ENCODE results near the gene HMX3. TPM values are rescaled to one million over a fixed set of nuclear protein-coding genes. Genes with fewer than 3 reads are reported as not detected.

Gene HMX3
- total and polyA plus RNA-seq, 2 of the 13 experiments (the other 11 are each of a cell fraction or from before 2014, with no cell fraction given): not detected

DNA sequence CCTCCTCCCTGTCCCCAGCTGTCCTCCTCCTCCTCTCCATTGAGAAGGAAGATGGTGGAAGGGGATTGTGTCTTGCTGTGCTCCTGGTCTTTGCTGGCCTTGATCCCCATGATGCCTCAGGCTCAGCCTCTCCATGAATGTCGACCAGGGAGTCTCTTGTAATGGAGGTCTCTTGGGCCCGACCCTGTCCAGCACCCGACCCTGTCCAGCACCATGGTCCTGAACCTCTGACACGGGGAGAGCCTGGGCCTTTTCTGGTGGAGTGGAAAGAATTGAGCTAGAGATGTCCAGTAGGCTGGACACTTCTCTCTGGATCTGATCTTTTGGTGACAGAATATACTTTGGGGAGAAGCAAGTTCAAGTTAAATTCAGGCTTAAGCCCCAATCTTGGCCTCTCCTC lies 42.3 kb upstream of the HMX3 start (continued):
- no peak for TF ChIP-seq REL (CRISPR knock-in tag; conservative IDR thresholded peaks at IDR 0.05)
- TF ChIP-seq MAFF (IDR thresholded peaks at IDR 0.05; ENCODE audit: low read depth, low read length): no peak
- TF ChIP-seq U2AF1 (optimal IDR thresholded peaks at IDR 0.05; ENCODE audit: low read depth, low read length): no peak
- 0 out of 2 replicates have a peak, but pooled peaks have one; percentile 46 for TF ChIP-seq MIER2 (CRISPR knock-in tag; IDR thresholded peaks at IDR 0.05)
- no peak for TF ChIP-seq ZNF775 (CRISPR knock-in tag; IDR thresholded peaks at IDR 0.05; ENCODE audit: borderline replicate concordance)

DNA sequence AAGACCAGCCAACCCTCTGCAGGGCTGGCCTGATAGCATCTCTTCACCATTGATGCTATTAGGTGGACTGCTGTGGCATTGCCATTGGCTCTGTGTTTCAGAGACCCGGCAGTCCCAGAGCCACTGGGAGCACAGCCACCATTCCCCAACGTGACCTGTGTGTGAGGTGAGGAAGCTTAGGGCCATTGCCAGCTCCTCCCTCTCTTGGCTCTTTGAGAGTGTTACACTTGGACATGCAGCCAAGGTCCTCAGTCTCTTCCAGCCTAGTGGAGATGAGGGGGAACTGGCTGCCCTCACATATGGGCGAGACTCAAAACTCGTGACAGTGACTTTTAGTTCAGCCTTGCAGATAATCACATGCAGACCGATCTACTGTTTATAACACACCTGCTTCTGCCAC lies 39.3 kb upstream of the HMX3 start:
- WGBS (ENCODE audit: low lambda C conversion rate): 22% methylated on average over 4 of the region's 5 CpGs
- intact Hi-C loops (cut with micrococcal nuclease; ENCODE audit: unreplicated experiment): no loop called here
- TF ChIP-seq SAP130 (CRISPR knock-in tag; IDR thresholded peaks at IDR 0.05; ENCODE audit: low read depth) (no peak), ZNF431 (CRISPR knock-in tag; IDR thresholded peaks at IDR 0.05; ENCODE audit: borderline replicate concordance, low read depth) (no peak)
- TF ChIP-seq, protein P1, sequence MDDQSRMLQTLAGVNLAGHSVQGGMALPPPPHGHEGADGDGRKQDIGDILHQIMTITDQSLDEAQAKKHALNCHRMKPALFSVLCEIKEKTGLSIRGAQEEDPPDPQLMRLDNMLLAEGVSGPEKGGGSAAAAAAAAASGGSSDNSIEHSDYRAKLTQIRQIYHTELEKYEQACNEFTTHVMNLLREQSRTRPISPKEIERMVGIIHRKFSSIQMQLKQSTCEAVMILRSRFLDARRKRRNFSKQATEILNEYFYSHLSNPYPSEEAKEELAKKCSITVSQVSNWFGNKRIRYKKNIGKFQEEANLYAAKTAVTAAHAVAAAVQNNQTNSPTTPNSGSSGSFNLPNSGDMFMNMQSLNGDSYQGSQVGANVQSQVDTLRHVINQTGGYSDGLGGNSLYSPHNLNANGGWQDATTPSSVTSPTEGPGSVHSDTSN (CRISPR knock-in tag; IDR thresholded peaks at IDR 0.05; ENCODE audit: borderline replicate concordance): no peak
- ATAC-seq (peak; percentile 41; the same call in 2 of the 3 replicates), DNase-seq (ENCODE audit: low spot score) (no peak), FAIRE-seq (no peak)
- in situ Hi-C loops (cut with HindIII; ENCODE audit: extremely low pct_ligation_motif_present, low pct_unique_long_range_greater_than_20kb): loop anchor here (25.0 kb wide), 1 partner anchor 866 kb away; no protein-coding TSS in a partner anchor
- Histone ChIP-seq H3K27me3 (ENCODE audit: control insufficient read depth in 1 of 2, insufficient read depth in 2 of 2, low read length in 2 of 2) (peaks cover 1 to 33% of the 10 kb centered on the region in 2 experiments; a peak in 3 of 5 replicates), H3K4me2 (ENCODE audit: low read depth, low read length) (no peak overlapping the region), H3K9ac (ENCODE audit: insufficient read depth, low read depth, low read length) (no peak overlapping the region), H3K4me3 (replicated peaks in 1 of 3; ENCODE audit: insufficient read depth in 1 of 3, low read depth in 2 of 3, low read length in 3 of 3) (no peak overlapping the region), H3K4me1 (ENCODE audit: insufficient read depth, low read length) (no peaks in the 10 kb centered on the region), H4K20me1 (ENCODE audit: insufficient read depth, low read length) (no peaks in the 10 kb centered on the region), H3K36me3 (replicated peaks in 1 of 2; ENCODE audit: control insufficient read depth in 1 of 2, insufficient read depth in 2 of 2, low read length in 2 of 2) (no peaks in the 10 kb centered on the region), H3K79me2 (ENCODE audit: insufficient read depth, low read length) (no peaks in the 10 kb centered on the region), H3K27ac (ENCODE audit: extremely low read length, insufficient read depth, low read length) (no peak overlapping the region), H3K9me3 (ENCODE audit: low read length) (no peaks in the 10 kb centered on the region), H2AFZ (ENCODE audit: low read length) (no peak overlapping the region)
- ChIA-PET POLR2A (no interaction called here), CTCF (ENCODE audit: low intra/inter-chr PET ratio, low total read pairs) (no interaction called here)
- no TSS peak for BruUV-seq (replicated peaks)
